Left lobe of liver (tissue), 2 donors: ENCODE results near the gene NPHS2. TPM values are rescaled to one million over a fixed set of nuclear protein-coding genes. Genes with fewer than 3 reads are reported as not detected.

Experiments used
- ATAC-seq: fragments of 200-7000 bp; cut with Tn5 transposase; one replicate; pipeline ENCODE4 v1.9.1; 2020; ENCODE audit warnings: mild to moderate bottlenecking, moderate library complexity
- DNase-seq: peaks from one replicate; pipeline ENCODE4 v3.0.0-alpha.2; 2020; ENCODE audit warnings: low spot score
- total RNA-seq: library from RNA; stranded (reverse); gene quantifications from one replicate; pipeline ENCODE4 v1.2.1, GENCODE V29; 2021
- donor health status: DM: no; HTN: no; CAD: no; lungs with moderate emphysema.
- donor health status: DM: no; HTN: yes; CAD: no.

Gene NPHS2
- not detected for total RNA-seq

DNA sequence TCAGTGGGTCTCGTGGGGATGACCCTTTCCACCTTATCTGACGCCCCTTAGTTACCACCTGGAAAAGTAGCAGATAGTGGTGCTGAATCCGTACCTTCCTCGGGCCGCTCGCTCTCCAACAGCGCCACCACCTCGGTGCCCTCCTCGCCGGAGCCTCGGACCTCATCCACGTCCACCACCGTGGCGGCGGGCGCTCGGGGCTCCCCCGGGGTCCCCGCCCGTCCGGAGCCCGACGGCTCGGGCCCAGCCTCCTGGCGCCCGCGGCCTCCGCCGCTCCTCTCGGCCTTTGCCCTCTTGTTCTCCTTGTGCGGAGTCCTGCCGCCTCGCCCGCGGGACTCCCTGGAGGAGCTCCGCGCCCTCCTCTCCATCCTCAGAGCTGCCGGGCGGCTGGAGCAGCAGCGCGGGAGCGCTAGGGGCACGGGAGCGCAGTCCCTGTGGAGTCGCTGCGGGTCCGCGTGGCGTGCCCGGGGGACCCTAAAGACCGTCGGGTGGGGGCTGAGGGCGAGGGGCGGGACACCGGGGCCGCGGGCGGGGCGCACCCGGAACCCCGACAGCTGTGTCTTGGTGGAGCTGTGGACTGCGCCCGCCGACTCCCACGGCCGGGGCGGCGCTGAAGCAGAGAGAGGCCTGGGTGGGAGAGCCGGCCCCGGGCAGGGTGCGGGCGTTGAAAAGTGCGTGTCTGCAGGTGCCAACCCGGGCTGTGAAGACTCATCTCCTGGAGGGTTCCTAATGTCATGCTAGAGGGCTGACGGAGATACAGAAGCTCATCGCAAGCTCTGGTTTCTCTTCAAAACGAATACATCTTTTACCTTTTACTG lies at the start of gene NPHS2:
Gene NPHS2, minus strand, starts transcription at position 452 of the 818 bp plus-strand sequence. Its CDS starts 84 bp downstream, at position 368.
- ATAC-seq: peak; percentile 23
- no peak for DNase-seq

DNA sequence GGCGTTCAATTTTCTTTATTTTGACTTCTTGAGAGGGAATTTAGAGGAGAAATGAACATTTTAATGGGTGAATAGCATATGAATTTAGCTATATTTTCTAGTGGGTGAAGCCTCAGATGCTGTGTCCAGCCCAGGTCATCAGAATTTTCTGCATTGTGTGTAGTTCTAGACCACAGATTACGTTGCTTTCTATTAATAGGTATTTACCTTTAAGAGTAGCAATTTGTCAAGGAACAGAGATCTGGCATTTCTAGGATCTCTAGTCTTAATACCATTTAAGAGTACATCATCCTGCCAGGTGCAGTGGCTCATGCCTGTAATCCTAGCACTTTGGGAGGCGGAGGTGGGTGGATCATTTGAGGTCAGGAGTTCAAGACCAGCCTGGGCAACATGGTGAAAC lies 36.6 kb upstream of the NPHS2 start:
- ATAC-seq (no peak), DNase-seq (no peak)

DNA sequence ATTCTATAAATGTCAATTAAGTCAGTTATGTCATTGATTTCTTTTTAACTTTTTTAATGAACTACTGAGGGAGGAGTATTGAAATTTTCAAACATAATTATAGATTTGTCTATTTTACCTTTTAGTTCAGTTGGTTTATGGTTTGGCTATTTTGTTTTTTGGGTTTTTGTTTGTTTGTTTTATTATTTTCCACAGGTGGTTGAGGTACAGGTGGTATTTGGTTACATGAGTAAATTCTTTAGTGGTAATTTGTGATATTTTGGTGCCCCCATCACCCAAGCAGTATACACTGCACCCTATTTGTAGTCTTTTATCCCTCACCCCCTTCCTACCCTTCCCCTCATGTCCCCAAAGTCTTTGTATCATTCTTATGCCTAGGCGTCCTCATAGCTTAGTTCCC lies 25.3 kb upstream of the NPHS2 start:
- DNase-seq (no peak), ATAC-seq (no peak)

DNA sequence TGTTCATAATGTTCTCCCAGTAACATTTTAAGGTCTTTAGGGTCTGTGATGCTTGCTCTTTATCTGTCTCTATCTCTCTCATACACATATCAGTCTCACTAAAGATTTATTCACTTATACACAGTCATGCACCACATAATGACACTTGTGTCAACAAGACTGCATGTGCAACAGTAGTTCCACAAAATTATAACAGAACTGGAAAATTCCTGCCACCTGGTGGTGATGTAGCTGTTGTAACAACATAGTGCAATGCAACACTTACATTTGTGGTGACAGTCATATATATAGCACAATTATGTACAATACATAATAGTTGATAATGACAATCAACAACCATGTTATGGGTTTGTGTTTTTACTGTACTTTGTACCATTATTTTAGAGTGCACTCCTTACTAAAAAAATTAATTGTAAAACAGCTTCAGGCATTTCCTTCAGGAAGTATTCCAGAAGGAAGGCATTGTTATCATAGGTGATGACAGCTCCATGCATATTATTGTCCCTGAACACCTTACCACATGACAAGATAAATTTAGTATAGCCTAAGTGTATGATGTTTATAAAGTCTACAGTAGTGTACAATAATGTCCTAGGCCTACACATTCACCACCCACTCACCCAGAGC lies 24.0 kb upstream of the NPHS2 start:
- no peak for DNase-seq
- ATAC-seq: peak; percentile 82

DNA sequence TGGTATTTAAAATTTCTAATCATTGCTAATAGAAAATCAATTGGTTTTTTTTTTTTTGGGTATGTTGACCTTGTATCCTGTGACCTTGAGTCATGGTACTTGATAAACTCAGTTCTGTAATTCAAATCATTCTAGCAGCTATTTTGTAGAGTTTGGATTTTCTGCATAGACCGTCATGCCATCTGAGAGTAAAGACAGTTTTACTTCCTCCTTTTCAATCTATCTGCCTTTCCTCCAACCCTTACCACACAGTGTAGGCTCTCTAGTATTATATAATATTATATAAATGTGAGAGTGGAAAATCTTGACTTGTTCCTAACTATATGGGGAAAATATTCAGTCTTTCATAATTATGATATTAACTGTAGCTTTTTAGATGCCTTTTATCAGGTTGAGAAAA lies 22.9 kb upstream of the NPHS2 start:
- DNase-seq: no peak
- no peak for ATAC-seq

DNA sequence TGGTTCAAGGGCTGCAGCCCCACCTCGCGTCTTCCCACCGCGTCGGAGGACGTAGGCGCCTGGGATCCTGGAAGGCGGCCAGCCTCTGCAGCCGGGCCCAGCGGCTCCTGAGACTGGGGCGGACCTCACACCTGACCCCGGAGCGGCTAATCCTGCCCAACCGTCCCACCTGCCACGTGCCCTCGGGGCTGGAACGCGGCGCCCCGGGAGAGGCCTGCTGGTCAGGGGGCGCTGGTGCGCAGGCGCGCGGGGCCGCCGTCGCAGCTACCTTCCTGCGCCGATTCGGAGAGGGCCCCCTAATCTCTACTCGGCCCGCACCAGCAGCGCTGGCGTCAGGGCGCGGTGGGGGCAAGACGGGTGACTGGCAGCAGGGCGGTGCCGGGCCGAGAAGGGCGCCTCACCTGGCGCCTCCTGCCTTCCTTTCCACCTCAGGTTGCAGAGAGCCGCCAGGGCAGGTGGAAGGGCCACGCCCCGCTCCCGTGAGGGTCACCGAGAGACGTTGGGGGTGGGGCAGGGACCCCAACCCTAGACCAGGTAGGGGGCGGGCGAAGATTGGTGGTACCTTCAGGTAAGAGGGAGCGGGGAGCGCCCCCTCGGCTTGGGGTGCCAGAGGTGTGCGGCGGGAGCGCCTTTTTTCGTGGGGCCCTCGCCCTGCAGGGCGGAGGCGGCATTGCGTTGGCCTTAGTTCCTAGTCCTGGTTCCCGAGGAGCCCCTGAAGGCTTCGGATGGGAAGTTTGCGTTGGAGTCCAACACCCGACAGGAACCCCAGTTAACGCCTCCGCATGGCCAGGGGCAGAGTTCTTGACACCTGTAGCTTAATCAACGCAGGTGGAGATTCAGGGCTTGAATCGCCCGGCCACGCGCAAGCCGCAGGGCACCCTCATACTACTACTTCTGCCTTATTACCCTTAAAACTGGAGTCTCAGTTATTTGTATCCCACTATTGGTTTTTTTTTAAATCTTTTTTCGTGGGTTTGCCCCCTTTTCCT lies 16.1 kb upstream of the NPHS2 start, which contains the start of gene TDRD5:
Gene TDRD5, plus strand, starts transcription at position 241 of the 989 bp plus-strand sequence. CDS start 784 bp downstream, outside the sequence.
- ATAC-seq: peak; percentile 38
- no peak for DNase-seq

DNA sequence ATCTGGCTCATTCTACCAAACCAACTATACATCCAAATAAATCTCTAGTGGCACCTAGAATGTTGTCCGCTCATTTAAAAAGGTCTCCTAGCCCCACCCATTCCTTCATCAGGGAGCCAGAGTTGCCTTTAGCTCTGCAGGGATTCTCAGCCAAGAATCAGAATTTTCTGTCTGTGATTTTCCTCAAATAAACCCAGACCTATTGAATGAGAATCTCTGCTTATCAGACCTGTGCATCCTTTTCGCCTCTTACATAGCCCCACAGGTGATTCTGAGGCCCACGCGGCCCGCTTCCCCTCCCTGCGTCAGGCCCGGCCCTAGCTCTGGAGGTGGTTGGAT lies 15.5 kb upstream of the NPHS2 start:
- DNase-seq (no peak), ATAC-seq (no peak)

DNA sequence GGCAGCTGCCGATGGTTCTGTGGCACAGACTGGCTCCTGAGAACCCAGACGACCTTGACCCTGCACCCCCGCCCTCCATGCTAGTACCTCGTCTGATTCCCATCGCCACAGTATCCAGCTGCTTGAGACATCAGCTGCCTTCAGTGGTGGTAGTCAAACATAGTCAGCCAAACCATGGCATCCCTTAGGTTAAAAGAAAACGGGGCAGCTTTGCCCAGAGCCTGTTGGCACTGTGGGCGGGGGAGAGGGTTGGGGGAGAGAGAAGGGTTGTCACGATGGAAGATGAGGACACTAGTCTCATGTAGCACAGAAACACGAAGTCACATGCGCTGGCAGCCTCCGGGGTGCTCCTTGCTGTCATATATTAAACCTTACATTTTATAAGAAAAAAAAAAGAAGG lies 14.9 kb upstream of the NPHS2 start:
- no peak for ATAC-seq
- DNase-seq: no peak

DNA sequence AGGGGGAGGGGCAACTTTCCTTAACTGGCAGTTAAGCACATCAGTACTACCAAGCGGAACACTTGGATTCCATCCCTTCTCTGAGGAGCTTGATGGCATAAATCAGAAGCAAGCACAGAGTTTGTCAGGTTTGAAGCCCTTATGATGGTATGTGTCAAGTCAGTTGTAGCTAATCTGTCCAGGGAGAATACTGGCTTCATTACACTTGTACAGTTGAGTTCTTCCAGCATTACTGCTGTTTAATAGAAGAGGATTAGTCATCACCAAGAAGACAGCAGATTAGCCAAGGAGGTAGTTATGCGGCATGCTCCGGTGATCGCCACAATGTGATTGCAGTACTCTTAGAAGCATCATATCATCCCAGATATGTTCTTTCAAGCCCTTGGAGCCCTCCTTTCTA lies 13.8 kb upstream of the NPHS2 start:
- DNase-seq (no peak), ATAC-seq (no peak)

DNA sequence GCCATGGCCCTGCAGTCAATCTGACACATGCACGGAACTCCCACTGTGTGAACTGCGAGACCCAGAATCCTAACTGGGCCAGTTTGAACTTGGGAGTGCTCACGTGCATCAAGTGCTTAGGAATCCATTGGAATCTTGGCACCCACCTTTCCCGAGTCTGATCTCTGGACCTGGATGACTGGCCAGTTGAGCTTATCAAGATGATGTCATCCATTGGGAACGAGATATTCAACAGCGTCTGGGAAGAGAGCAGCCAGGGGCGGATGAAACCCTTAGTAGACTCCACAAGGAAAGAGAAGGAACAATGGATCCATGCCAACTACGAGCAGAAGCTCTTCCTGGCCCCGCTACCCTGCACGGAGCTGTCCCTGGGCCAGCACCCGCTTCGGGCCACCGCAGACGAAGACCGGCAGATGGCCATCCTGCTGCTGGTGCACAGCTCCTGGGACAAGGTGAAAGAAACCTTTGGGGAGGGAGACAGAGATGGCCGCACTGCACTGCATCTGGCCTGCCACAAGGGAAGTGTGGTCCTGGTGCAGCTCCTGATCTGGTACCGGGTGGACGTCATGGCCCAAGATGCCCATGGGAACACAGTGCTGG lies 12.8 kb upstream of the NPHS2 start:
- ATAC-seq (no peak), DNase-seq (no peak)

DNA sequence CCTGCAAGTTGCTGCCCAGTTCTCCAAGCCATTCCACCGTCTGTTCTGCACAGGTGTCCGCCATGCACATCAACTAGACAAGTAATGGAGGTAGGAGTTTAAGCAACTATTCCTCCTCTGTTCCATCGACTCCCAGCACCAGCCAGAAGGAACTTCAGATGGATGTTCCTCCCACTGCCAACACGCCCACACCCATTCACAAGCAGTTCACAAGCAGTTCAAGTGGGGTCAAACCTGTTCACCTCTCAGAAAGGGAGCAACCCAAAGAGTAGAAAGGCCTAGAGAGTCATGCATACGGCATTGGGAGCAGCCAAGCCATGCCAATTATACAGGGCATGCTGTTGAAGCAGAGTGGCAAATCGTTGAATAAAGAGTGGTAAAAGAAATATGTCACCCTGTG lies 11.6 kb upstream of the NPHS2 start:
- no peak for ATAC-seq
- no peak for DNase-seq

DNA sequence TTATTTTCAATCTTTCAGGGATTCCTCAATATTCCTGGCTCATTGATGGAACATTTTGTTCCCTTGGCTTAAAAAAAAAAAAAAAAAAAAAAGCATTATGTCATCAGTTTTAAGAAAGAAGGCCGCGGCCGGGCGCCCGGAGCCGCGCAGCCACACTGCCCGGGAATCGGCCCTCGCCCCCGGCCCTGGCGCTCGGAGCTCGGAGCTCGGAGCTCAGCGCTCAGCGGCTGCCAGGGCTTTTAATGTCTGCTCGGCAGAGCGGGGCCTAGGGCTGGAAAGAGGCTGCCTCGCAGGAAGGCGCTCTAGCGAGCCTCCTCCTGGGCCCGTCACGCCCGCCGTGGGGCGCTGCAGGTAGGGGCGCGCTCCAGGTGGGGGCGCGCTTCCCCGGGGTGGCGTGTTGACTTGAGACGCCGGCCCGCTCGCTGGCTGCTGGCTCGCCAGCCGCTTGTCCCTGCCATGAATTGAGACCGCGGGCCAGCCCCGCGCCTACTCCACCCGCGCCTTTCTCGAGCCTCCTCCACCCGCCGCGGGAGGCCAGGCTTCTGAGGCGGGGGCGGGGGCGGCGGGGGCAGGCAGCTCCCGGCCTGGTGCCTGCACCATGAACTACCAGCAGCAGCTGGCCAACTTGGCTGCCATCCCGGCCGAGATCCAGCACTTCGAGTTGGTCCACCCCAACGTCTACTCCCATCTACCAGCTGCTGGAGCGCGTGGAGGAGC lies 10.5 kb upstream of the NPHS2 start:
- DNase-seq (no peak), ATAC-seq (peak; percentile 80)

DNA sequence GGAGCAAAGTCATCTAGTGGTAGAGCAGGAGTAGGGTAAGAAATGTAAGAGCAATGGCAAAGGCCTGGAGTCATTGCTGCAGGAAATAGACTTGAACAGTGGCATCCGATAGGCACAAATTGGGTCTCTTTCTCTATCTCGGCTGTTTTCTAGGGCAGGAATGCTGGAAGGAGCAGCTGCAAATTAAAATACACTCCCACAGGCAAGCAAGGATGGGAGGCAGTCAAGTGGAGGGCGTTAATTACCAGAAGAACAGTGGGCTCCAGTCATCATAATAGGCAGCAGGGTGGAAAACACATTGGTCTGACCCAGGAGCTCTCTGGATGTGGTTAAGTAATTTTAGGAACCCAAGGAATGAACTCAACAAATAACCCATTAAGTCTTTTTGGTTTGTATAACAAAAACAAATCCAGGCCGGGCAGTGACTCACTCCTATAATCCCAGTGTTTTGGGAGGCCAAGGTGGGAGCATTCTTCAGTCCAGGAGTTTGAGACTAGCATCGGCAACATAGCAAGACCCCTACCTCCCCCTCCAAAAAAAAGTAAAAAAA lies 8.1 kb upstream of the NPHS2 start:
- ATAC-seq (no peak), DNase-seq (no peak)

DNA sequence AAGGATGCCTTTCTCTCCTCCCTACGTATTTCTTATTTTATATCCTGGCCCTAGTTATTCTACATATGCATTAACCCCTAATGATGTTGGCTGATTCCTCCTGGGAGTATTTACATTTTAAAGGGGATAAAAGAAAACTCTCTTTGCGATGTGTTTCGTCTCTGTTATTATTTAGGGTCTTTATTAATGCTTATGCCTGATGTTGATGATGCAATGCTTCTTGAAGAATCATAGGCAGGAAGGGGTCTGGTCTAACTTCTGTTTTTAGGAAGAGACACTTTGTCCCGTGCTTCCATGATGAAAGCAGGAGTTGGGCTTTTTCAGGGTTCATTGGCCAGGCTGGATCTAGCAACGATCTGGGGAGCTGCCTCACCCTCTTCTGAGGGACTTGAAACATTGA lies 761 bp upstream of the NPHS2 start:
- DNase-seq (no peak), ATAC-seq (no peak)

DNA sequence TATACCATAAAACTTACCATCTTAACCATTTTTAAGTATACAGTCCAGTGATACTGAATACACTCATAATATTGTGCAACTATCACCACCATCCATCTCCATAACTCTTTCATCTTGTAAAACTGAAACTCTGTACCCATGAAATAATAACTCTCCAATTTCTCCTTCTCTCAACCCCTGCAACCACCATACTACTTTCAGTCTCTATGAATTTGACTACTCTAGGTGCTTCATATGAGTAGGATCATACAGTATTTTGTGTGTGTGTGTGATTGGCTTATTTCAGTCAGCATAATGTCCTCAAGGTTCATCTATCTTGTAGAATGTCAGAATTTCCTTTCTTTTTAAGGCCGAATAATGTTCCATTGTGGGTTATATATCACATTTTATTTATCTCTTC lies 17.7 kb downstream of the NPHS2 start:
- no peak for DNase-seq
- no peak for ATAC-seq

DNA sequence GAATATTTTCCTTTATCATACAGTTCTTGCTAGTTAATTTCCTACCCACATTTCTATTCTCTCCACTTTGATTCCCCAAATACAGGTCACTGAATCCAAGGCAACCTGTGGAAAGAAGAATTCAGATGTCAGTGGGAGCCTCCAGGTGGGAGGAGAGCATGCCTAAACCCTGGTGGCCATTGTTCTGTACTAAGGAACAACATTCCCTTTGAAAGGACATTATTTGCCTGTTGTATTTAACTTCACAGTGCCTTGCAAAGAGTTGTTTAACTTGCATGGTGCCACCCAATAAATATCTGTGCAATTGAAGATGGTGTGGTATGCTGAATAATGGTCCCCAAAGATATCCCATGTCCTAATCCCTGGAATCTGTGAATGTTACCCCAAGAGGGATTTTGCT lies 21.3 kb downstream of the NPHS2 start:
- DNase-seq (no peak), ATAC-seq (no peak)

DNA sequence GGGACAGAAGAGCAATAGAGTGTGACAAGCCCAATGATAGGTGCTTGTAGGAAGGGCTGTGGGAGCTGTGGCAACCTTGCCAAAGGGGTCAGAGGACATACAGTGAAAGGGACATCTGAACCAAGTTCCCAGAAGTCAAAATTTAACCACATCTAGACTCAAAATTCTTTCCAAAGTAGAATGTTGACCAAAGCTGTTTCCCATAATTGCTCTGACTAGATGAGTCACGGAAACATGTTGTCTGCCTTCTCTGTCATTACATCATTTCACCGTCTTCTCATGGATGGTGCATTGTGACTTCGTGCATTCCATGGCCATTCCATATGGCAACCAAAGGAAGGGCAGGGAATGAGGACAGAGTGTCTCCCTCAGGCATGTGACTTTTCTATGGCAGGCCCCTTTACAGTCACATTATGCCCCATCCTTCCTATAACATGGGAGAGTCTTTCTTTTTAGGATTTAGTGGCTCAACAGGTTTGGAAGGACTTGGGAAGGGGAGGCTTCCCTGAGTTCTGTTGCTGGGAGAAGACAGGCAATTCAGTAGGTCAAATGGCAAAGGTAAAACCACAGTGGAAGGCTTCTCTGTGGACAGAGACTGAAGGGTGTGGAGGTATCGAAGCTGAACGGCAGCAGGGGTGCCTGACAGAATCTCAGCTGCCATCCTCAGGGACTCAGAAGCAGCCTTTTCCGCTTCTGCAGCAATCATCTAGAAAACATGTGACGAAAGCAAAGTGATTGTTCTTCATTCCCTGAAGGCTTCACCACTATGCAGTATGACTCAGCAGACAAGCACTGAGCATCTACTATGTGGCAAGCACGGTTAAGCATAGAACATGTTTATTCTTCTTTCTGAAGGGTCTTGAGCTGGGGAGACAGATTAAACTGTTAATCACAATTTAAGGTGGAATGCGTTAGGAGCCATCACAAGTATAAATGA lies 24.7 kb downstream of the NPHS2 start:
- ATAC-seq (no peak), DNase-seq (no peak)

DNA sequence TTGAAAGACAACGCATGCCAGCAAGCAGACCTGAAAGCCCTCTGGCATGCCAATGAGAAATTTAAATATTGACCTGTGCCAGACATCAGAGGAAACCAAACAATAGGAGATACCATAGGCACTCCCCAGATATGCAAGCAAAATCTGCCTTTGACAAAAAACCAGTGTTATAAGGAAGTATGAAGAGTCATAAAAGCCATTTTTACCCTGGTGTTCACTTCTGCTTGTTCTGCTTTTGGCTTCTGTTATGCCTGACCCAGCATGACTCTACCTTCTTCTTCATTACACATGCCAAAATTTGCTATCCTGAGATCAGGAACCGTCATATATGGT lies 26.4 kb downstream of the NPHS2 start:
- ATAC-seq (no peak), DNase-seq (no peak)
